Measurements from ENCODE around the gene HSPA2. TPM values are rescaled to one million over a fixed set of nuclear protein-coding genes. Genes with fewer than 3 reads are reported as not detected.

The HSPA2 gene
- total and polyA plus RNA-seq, 8 donors, result 7.0 to 17.1 (median 12.2) TPM

GRCh38 chr14:64496764-64497163 lies 43.8 kb upstream of the HSPA2 start:
- Histone ChIP-seq H3K4me3 (no peak overlapping the region), H3K27me3 (no peaks in the 10 kb centered on the region), H3K36me3 (peaks cover 0 to 6% of the 10 kb centered on the region in 2 donors), H3K9me3 (no peaks in the 10 kb centered on the region), H3K27ac (no peak overlapping the region), H3K4me1 (peaks cover 8 to 26% of the 10 kb centered on the region in 2 donors)
- intact Hi-C loops (cut with DNase I), result no loop called here
- no peak for TF ChIP-seq CTCF (IDR thresholded peaks at IDR 0.05)
- no peak for ATAC-seq
- no peak for DNase-seq

- no peak for TF ChIP-seq CTCF (IDR thresholded peaks at IDR 0.05)
- Histone ChIP-seq H3K4me1 (peaks cover 19 to 38% of the 10 kb centered on the region in 2 donors), H3K4me3 (no peak overlapping the region), H3K27me3 (no peaks in the 10 kb centered on the region), H3K9me3 (no peaks in the 10 kb centered on the region), H3K36me3 (peaks cover 0 to 6% of the 10 kb centered on the region in 2 donors), H3K27ac (no peak overlapping the region)
- no peak for ATAC-seq
- intact Hi-C loops (cut with DNase I), result no loop called here
- no peak for DNase-seq
Observed at GRCh38 chr14:64500088-64500487, 40.5 kb upstream of the HSPA2 start.

- H3K4me1 ChIP-seq, result peaks cover 28 to 49% of the 10 kb centered on the region in 2 donors
- intact Hi-C loops (cut with DNase I), result no loop called here
- DNase-seq, result peak in 1 of 4 donors; percentile 53
Observed at GRCh38 chr14:64501411-64502171, 39.0 kb upstream of the HSPA2 start.

GRCh38 chr14:64502456-64502855 lies 38.1 kb upstream of the HSPA2 start:
- DNase-seq (no peak), ATAC-seq (no peak)
- Histone ChIP-seq H3K9me3 (no peaks in the 10 kb centered on the region), H3K27me3 (no peaks in the 10 kb centered on the region), H3K4me3 (peak overlapping the region; percentile 86), H3K27ac (peak overlapping the region; percentile 100), H3K4me1 (peaks cover 31 to 58% of the 10 kb centered on the region in 2 donors), H3K36me3 (peaks cover 0 to 6% of the 10 kb centered on the region in 2 donors)
- intact Hi-C loops (cut with DNase I), result no loop called here
- TF ChIP-seq CTCF (IDR thresholded peaks at IDR 0.05), result no peak

More at GRCh38 chr14:64501411-64502171, 39.0 kb upstream of the HSPA2 start:
- no peaks in the 10 kb centered on the region for H3K27me3 ChIP-seq
- peak overlapping the region; percentile 100 for H3K27ac ChIP-seq
- H3K4me3 ChIP-seq, result peak overlapping the region in 1 of 2 donors; percentile 86
- H3K36me3 ChIP-seq, result peaks cover 0 to 6% of the 10 kb centered on the region in 2 donors
- peak; percentile 3 for ATAC-seq
- no peak for TF ChIP-seq CTCF (IDR thresholded peaks at IDR 0.05)
- no peaks in the 10 kb centered on the region for H3K9me3 ChIP-seq

- Histone ChIP-seq H3K36me3 (peaks cover 0 to 5% of the 10 kb centered on the region in 2 donors), H3K9me3 (no peaks in the 10 kb centered on the region), H3K4me3 (peak overlapping the region; percentile 86), H3K27me3 (no peaks in the 10 kb centered on the region), H3K4me1 (peaks cover 34 to 63% of the 10 kb centered on the region in 2 donors), H3K27ac (peak overlapping the region; percentile 100)
- DNase-seq (peak in 1 of 4 donors; percentile 42), ATAC-seq (no peak)
- TF ChIP-seq CTCF (IDR thresholded peaks at IDR 0.05), result no peak
- intact Hi-C loops (cut with DNase I), result no loop called here
Observed at GRCh38 chr14:64502887-64503433, 37.6 kb upstream of the HSPA2 start.
